HG02884 (cell line): ENCODE measurements around the gene KCNH2.
"Not testable (repeated sequence)": the region's sequence is repeated elsewhere in the genome, so short reads cannot be mapped to it uniquely, and the experiment has no call there.

Experiments used
- ATAC-seq: cut with Tn5 transposase; IDR thresholded peaks from one replicate; pipeline ENCODE4 v1.9.1; 2021; ENCODE audit warnings: mild to moderate bottlenecking, moderate library complexity; ENCODE audit not compliant: unreplicated experiment

Gene KCNH2

DNA sequence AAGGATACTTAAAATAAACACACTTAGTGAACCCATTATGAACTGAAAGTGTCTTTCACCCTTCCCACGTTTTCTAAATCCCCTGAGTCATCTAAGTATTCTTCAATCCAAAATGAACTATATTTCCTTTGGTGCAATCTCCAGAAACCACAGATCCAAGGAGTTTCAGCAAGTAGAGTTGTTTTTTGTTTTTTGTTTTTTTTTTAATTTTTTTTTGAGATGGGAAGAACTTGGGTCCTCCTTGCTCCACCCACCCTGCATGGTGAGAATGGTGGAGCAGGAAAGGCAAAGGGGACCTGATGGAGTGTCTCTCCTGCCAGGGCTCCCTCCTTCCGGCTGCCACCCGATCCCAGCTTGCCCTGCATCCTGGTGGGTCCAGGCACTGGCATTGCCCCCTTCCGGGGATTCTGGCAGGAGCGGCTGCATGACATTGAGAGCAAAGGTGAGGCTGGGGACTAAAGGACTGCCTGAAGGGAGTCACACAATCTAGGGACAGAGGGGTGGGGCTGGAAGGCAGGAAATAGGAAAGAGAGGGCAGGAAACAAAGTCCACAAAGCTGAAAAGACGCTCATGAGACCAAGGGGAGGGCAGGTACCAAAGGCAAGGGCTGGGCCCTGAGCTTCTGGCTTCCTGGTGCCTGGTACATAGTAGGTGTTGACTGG lies 34.0 kb upstream of the KCNH2 start:
- no peak for ATAC-seq

- not testable (repeated sequence) for ATAC-seq
These were observed 33.5 kb upstream of the KCNH2 start for GRCh38 chr7:151011616-151012015.

DNA sequence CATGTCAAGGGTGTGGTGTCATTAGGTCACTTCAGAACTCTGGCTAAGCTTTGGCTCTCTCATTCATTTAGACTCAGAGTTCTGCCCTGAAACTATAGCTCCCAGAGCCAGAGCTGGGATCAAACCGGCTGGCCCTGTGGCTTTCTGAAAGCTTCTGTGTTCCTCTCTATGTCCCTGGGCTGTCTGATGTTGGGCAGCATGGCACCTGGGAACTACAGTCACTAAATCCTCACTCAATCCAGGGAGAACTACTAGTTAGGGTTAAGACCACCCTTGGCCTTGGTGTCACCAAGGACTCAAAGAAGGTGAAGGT lies 32.9 kb upstream of the KCNH2 start:
- ATAC-seq, result no peak

GRCh38 chr7:151010307-151011096 lies 32.4 kb upstream of the KCNH2 start:
- no peak for ATAC-seq

GRCh38 chr7:151010037-151010306 lies 31.9 kb upstream of the KCNH2 start:
- no peak for ATAC-seq

- no peak for ATAC-seq
These were observed 31.4 kb upstream of the KCNH2 start for GRCh38 chr7:151009327-151010036.

GRCh38 chr7:151008511-151009323 lies 30.6 kb upstream of the KCNH2 start:
- ATAC-seq, result peak; percentile 90

- no peak for ATAC-seq
These were observed 30.0 kb upstream of the KCNH2 start for GRCh38 chr7:151008143-151008510.

GRCh38 chr7:151007469-151007898 lies 29.4 kb upstream of the KCNH2 start:
- no peak for ATAC-seq

- ATAC-seq, result no peak
These were observed 28.6 kb upstream of the KCNH2 start for GRCh38 chr7:151006590-151007300.

DNA sequence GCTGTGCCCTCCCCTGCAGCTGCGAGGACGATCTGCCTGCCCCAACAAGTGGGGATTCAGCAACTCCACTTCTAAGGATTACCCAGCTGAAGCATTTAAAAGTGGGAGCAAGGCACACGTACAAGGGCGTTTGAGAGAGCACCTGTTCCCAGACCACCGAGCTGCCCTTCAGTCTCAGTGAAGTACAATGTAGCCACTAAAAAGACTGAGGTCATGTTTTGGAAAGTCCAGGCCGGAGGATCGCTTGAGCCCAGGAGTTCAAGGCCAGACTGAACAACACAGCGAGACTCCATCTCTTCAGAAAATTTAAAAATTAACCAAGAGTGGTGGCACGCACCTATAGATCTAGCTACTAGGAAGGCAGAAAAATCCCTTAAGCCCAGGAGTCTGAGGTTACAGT lies 27.4 kb upstream of the KCNH2 start:
- ATAC-seq, result no peak

- no peak for ATAC-seq
These were observed 25.5 kb upstream of the KCNH2 start for GRCh38 chr7:151003572-151003971.

- ATAC-seq, result no peak
These were observed 23.4 kb upstream of the KCNH2 start for GRCh38 chr7:151001546-151001945.

- ATAC-seq, result no peak
These were observed 22.9 kb upstream of the KCNH2 start for GRCh38 chr7:151000897-151001495.

GRCh38 chr7:150999497-151000230 lies 21.5 kb upstream of the KCNH2 start:
- no peak for ATAC-seq

DNA sequence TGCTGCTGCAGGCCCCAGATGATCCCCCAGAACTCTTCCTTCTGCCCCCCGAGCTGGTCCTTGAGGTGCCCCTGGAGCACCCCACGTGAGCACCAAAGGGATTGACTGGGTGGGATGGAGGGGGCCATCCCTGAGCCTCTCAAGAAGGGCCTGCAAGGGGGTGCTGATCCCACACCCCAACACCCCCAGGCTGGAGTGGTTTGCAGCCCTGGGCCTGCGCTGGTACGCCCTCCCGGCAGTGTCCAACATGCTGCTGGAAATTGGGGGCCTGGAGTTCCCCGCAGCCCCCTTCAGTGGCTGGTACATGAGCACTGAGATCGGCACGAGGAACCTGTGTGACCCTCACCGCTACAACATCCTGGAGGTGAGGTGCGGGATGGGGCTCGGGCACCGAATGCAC lies 20.9 kb upstream of the KCNH2 start:
- ATAC-seq, result no peak

DNA sequence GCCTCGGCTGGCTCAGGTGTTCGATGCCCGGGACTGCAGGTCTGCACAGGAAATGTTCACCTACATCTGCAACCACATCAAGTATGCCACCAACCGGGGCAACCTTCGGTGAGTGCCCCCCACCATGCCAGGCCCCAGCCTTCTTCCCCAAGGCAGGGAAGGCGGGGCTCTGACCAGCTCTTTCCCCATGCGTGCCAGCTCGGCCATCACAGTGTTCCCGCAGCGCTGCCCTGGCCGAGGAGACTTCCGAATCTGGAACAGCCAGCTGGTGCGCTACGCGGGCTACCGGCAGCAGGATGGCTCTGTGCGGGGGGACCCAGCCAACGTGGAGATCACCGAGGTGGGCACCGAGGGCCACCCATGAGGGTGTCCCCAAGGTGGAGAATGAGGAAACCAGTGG lies 20.2 kb upstream of the KCNH2 start:
- no peak for ATAC-seq

GRCh38 chr7:150997817-150998216 lies 19.7 kb upstream of the KCNH2 start:
- no peak for ATAC-seq

DNA sequence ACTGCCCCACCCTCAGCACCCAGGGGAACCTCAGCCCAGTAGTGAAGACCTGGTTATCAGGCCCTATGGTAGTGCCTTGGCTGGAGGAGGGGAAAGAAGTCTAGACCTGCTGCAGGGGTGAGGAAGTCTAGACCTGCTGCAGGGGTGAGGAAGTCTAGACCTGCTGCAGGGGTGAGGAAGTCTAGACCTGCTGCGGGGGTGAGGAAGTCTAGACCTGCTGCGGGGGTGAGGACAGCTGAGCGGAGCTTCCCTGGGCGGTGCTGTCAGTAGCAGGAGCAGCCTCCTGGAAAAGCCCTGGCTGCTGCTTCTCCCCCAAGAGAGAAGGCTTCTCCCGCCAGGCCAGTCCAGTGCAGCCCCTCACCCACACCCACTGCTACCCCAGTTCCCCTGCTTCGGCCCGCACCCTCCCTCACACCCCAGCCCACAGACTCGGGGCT lies 19.0 kb upstream of the KCNH2 start:
- ATAC-seq, result no peak
